Measurements from ENCODE around the gene GOT2.

DNA sequence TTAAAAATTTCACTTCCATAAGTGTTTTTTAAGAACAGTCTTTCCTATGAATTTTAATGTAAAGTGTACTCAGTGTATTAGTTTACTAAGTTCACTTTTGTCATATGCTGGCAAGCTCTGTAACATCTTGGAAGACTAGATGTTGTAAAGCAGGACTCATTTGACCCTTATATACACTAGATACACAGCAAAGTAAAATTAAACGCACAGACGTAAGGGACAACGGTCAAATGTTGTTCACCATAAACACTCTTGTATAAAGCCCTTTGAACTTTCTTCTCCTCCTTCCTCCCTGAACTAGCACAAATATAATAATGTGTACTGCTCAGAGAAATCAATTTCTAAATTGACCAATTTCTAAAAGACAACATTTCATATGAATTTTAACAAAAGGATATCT is 7.0 kb upstream of the GOT2 start:
- TF ChIP-seq, protein P1, sequence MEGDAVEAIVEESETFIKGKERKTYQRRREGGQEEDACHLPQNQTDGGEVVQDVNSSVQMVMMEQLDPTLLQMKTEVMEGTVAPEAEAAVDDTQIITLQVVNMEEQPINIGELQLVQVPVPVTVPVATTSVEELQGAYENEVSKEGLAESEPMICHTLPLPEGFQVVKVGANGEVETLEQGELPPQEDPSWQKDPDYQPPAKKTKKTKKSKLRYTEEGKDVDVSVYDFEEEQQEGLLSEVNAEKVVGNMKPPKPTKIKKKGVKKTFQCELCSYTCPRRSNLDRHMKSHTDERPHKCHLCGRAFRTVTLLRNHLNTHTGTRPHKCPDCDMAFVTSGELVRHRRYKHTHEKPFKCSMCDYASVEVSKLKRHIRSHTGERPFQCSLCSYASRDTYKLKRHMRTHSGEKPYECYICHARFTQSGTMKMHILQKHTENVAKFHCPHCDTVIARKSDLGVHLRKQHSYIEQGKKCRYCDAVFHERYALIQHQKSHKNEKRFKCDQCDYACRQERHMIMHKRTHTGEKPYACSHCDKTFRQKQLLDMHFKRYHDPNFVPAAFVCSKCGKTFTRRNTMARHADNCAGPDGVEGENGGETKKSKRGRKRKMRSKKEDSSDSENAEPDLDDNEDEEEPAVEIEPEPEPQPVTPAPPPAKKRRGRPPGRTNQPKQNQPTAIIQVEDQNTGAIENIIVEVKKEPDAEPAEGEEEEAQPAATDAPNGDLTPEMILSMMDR (IDR thresholded peaks at IDR 0.05): no peak
- no peak for TF ChIP-seq JUND (IDR thresholded peaks at IDR 0.05)
- TF ChIP-seq, protein P2, sequence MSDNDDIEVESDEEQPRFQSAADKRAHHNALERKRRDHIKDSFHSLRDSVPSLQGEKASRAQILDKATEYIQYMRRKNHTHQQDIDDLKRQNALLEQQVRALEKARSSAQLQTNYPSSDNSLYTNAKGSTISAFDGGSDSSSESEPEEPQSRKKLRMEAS (IDR thresholded peaks at IDR 0.05; ENCODE audit: low read depth): no peak
- TF ChIP-seq FOSL2 (IDR thresholded peaks at IDR 0.05; ENCODE audit: borderline replicate concordance, low read depth): no peak
- TF ChIP-seq TAF1 (IDR thresholded peaks at IDR 0.05; ENCODE audit: borderline replicate concordance, low read depth, low read length): no peak
- TF ChIP-seq YY1 (IDR thresholded peaks at IDR 0.05; ENCODE audit: low read depth): no peak
- no peak for TF ChIP-seq FOXM1 (IDR thresholded peaks at IDR 0.05; ENCODE audit: low read depth)
- TF ChIP-seq RFX5 (IDR thresholded peaks at IDR 0.05; ENCODE audit: low read length): no peak
- no peak for TF ChIP-seq POLR2AphosphoS5 (IDR thresholded peaks at IDR 0.05; ENCODE audit: low read depth, low read length)
